MM.1S (cell line): ENCODE data around the gene SPDYE2.
"Not testable (repeated sequence)": the region's sequence is repeated elsewhere in the genome, so short reads cannot be mapped to it uniquely, and the experiment has no call there.

Experiments used
- CTCF ChIP-seq: fragments of 300-600 bp; sonication (generic); IDR thresholded peaks from 2 replicates; pipeline ENCODE4 v1.5.1; 2016; ENCODE audit warnings: antibody characterized with exemption, low read length, mixed read lengths
- EZH2phosphoT487 ChIP-seq: fragments of 300-600 bp; sonication (generic); IDR thresholded peaks from 2 replicates; pipeline ENCODE4 v1.6.1; 2018; ENCODE audit warnings: antibody characterized with exemption, low read length

- not testable (repeated sequence) for TF ChIP-seq CTCF, EZH2phosphoT487
These were observed 53.6 kb downstream of the SPDYE2 start for GRCh38 chr7:102604431-102605145.
